Spleen (tissue), 11 donors: Measurements from ENCODE around the gene NCS1. TPM values are rescaled to one million over a fixed set of nuclear protein-coding genes. Genes with fewer than 3 reads are reported as not detected.

Source experiments
- DNase-seq: peaks from one replicate; pipeline ENCODE4 v3.0.0-alpha.2; 2020
- H3K27ac ChIP-seq, 8 donors: fragments of 200-600 bp; sonication (generic) in 7 of 8; 1 replicate in 4 of 8; 2 replicates in 4 of 8; pipeline versions ENCODE4 v1.5.0 to v1.8.0; 2016 to 2021; ENCODE audit warnings: inconsistent platforms in 4 of 8, mild to moderate bottlenecking in 4 of 8, moderate library complexity in 1 of 8
- H3K27me3 ChIP-seq, 7 donors: fragments of 200-600 bp; sonication (generic) in 6 of 7; replicated peaks in 1 of 7; 1 replicate in 4 of 7; 2 replicates in 3 of 7; pipeline versions ENCODE4 v1.5.0 to v1.8.0; 2016 to 2021; ENCODE audit warnings: inconsistent platforms in 3 of 7, mild to moderate bottlenecking in 1 of 7
- H3K36me3 ChIP-seq, 6 donors: fragments of 200-600 bp; sonication (generic) in 5 of 6; 1 replicate in 4 of 6; 2 replicates in 2 of 6; pipeline versions ENCODE4 v1.5.0 to v1.8.0; 2016 to 2021; ENCODE audit warnings: inconsistent platforms in 2 of 6
- H3K4me1 ChIP-seq, 6 donors: fragments of 200-600 bp; sonication (generic) in 5 of 6; 1 replicate in 3 of 6; 2 replicates in 3 of 6; pipeline versions ENCODE4 v1.5.0 to v1.8.0; 2016 to 2021; ENCODE audit warnings: inconsistent platforms in 3 of 6
- H3K4me3 ChIP-seq, 8 donors: fragments of 200-600 bp; sonication (generic) in 7 of 8; 1 replicate in 4 of 8; 2 replicates in 4 of 8; pipeline versions ENCODE4 v1.5.0 to v1.8.0; 2016 to 2021; ENCODE audit warnings: inconsistent platforms in 4 of 8, mild to moderate bottlenecking in 4 of 8, moderate library complexity in 2 of 8
- H3K9me3 ChIP-seq, 8 donors: fragments of 200-600 bp; sonication (generic) in 7 of 8; 1 replicate in 4 of 8; 2 replicates in 4 of 8; pipeline versions ENCODE4 v1.5.0 to v1.8.0; 2016 to 2021; ENCODE audit warnings: inconsistent platforms in 4 of 8
- POLR2A ChIP-seq, 3 donors: fragments of 450-650 bp; IDR thresholded peaks; one replicate each; pipeline ENCODE4 v1.5.1; 2017; ENCODE audit warnings: antibody characterized with exemption in 3 of 3, mild to moderate bottlenecking in 1 of 3
- POLR2AphosphoS5 ChIP-seq, 3 donors: sonication (generic); formaldehyde crosslinking; IDR thresholded peaks; one replicate each; pipeline ENCODE4 v1.5.1; 2017; ENCODE audit warnings: antibody characterized with exemption in 3 of 3
- WGBS, 5 donors: extraction: QIAGEN DNeasy Blood & Tissue Kit in 3 of 5; methylation state at CpG; one replicate each; pipeline versions ENCODE4 v1.1.5 to v1.1.7; 2013 to 2018; 5-methylcytosine and 5-hydroxymethylcytosine counted together
- intact Hi-C: fragments of 100-400 bp; cut with DNase I; formaldehyde crosslinking; loops from one replicate; pipeline ENCODE4 v1.15.0; 2023; ENCODE audit warnings: low total_unique reads
- polyA plus RNA-seq, 3 donors: library from polyadenylated mRNA; stranded (reverse); fragments of 200-250 nt; gene quantifications; one replicate each; pipeline ENCODE4 v1.2.1, GENCODE V29; 2013
- total RNA-seq, 7 donors: library from RNA; depleted of rRNA in 3 of 7; stranded (reverse); fragments of >200 nt in 3 of 7; fragmentation: NEBNext Ultra II Directional in 4 of 7; extraction: Animal tissue kit (Norgen Biotek cat#: 25700) in 4 of 7; gene quantifications; one replicate each; pipeline versions ENCODE4 v1.1.0 to v1.2.1, GENCODE V29; 2016 to 2021
- TF ChIP-seq, protein P1 (sequence below), 11 experiments: fragments of 200-600 bp in 7 of 11; fragments of 450-650 bp in 4 of 11; sonication (generic) in 4 of 11; IDR thresholded peaks in 8 of 11; conservative IDR thresholded peaks in 3 of 11; 1 replicate in 7 of 11; 2 replicates in 4 of 11; pipeline versions ENCODE4 v1.4.0 to v1.8.0; 2016 to 2021; ENCODE audit warnings: antibody characterized with exemption in 11 of 11, inconsistent platforms in 4 of 11, mild to moderate bottlenecking in 1 of 11
- donor health status: healthy with polysubstance abuse.
- donor health status: DM: no; HTN: no; CAD: no; lungs with moderate emphysema.
- donor health status: DM: no; HTN: no; CAD: no.
- donor health status: Bipolar disorder and iron deficiency.
- donor health status: healthy.
- donor health status: DM: no; HTN: no; CAD: no.
- donor health status: DM: yes; HTN: yes; CAD: no.

The NCS1 gene
- total and polyA plus RNA-seq, 10 donors: 0.46 to 2.5 (median 1.3) TPM

- no peak for TF ChIP-seq POLR2AphosphoS5 (IDR thresholded peaks at IDR 0.05)
- TF ChIP-seq POLR2A (IDR thresholded peaks at IDR 0.05): no peak
- TF ChIP-seq, protein P1, sequence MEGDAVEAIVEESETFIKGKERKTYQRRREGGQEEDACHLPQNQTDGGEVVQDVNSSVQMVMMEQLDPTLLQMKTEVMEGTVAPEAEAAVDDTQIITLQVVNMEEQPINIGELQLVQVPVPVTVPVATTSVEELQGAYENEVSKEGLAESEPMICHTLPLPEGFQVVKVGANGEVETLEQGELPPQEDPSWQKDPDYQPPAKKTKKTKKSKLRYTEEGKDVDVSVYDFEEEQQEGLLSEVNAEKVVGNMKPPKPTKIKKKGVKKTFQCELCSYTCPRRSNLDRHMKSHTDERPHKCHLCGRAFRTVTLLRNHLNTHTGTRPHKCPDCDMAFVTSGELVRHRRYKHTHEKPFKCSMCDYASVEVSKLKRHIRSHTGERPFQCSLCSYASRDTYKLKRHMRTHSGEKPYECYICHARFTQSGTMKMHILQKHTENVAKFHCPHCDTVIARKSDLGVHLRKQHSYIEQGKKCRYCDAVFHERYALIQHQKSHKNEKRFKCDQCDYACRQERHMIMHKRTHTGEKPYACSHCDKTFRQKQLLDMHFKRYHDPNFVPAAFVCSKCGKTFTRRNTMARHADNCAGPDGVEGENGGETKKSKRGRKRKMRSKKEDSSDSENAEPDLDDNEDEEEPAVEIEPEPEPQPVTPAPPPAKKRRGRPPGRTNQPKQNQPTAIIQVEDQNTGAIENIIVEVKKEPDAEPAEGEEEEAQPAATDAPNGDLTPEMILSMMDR (IDR thresholded peaks at IDR 0.05 in 8 of 11, conservative IDR thresholded peaks at IDR 0.05 in 3 of 11): no peak
- 68 to 89% (median 82%) methylated on average over 5 of the region's 5 CpGs for WGBS, 5 donors
Observed at GRCh38 chr9:130149031-130149430, 23.2 kb upstream of the NCS1 start.

GRCh38 chr9:130149654-130150286 is 22.4 kb upstream of the NCS1 start:
- H3K27me3 ChIP-seq: peaks cover 0 to 33% (median 3%) of the 10 kb centered on the region in 7 donors
- no peaks in the 10 kb centered on the region for H3K9me3 ChIP-seq
- DNase-seq: no peak
- no peak overlapping the region for H3K27ac ChIP-seq
- WGBS, 5 donors: 67 to 86% (median 78%) methylated on average over 5 of the region's 5 CpGs
- intact Hi-C loops: no loop called here
- TF ChIP-seq POLR2A (IDR thresholded peaks at IDR 0.05) (no peak), POLR2AphosphoS5 (IDR thresholded peaks at IDR 0.05) (no peak)
- TF ChIP-seq, protein P1 (IDR thresholded peaks at IDR 0.05 in 8 of 11, conservative IDR thresholded peaks at IDR 0.05 in 3 of 11): no peak
- no peaks in the 10 kb centered on the region for H3K4me1 ChIP-seq
- no peaks in the 10 kb centered on the region for H3K36me3 ChIP-seq
- no peak overlapping the region for H3K4me3 ChIP-seq

More at GRCh38 chr9:130149031-130149430, 23.2 kb upstream of the NCS1 start:
- Histone ChIP-seq H3K4me1 (peaks cover 0 to 7% (median 0%) of the 10 kb centered on the region in 6 donors), H3K36me3 (no peaks in the 10 kb centered on the region), H3K27me3 (peaks cover 0 to 40% (median 6%) of the 10 kb centered on the region in 7 donors), H3K9me3 (no peaks in the 10 kb centered on the region), H3K4me3 (no peak overlapping the region), H3K27ac (no peak overlapping the region)
- intact Hi-C loops: no loop called here
- no peak for DNase-seq

GRCh38 chr9:130150779-130151382 is 21.3 kb upstream of the NCS1 start:
- TF ChIP-seq, protein P1 (IDR thresholded peaks at IDR 0.05 in 8 of 11, conservative IDR thresholded peaks at IDR 0.05 in 3 of 11): no peak
- TF ChIP-seq POLR2A (IDR thresholded peaks at IDR 0.05) (no peak), POLR2AphosphoS5 (IDR thresholded peaks at IDR 0.05) (no peak)
- no peak overlapping the region for H3K27ac ChIP-seq
- no peaks in the 10 kb centered on the region for H3K36me3 ChIP-seq
- no peak overlapping the region for H3K4me3 ChIP-seq
- no peaks in the 10 kb centered on the region for H3K4me1 ChIP-seq
- DNase-seq: no peak
- intact Hi-C loops: no loop called here
- H3K9me3 ChIP-seq: no peaks in the 10 kb centered on the region
- peaks cover 0 to 24% (median 3%) of the 10 kb centered on the region in 7 donors for H3K27me3 ChIP-seq
- 83 to 90% (median 86%) methylated on average over 12 to 14 of the region's 14 CpGs for WGBS, 5 donors

- intact Hi-C loops: no loop called here
Observed at GRCh38 chr9:130154816-130155215, 17.4 kb upstream of the NCS1 start.

More at GRCh38 chr9:130154816-130155215, 17.4 kb upstream of the NCS1 start:
- Histone ChIP-seq H3K27me3 (peaks cover 0 to 7% (median 0%) of the 10 kb centered on the region in 7 donors), H3K4me1 (no peaks in the 10 kb centered on the region), H3K36me3 (no peaks in the 10 kb centered on the region), H3K27ac (no peak overlapping the region), H3K4me3 (no peak overlapping the region), H3K9me3 (no peaks in the 10 kb centered on the region)
- TF ChIP-seq POLR2AphosphoS5 (IDR thresholded peaks at IDR 0.05): no peak
- no peak for TF ChIP-seq POLR2A (IDR thresholded peaks at IDR 0.05)
- TF ChIP-seq, protein P1 (IDR thresholded peaks at IDR 0.05 in 8 of 11, conservative IDR thresholded peaks at IDR 0.05 in 3 of 11): no peak
- DNase-seq: no peak
- WGBS, 5 donors: 84 to 100% (median 94%) methylated on average over 3 of the region's 3 CpGs
